ENCODE measurements around the gene SNX10. TPM values are rescaled to one million over a fixed set of nuclear protein-coding genes. Genes with fewer than 3 reads are reported as not detected.

The SNX10 gene
- total RNA-seq: 0.30 and 0.32 TPM in 2 replicates

GRCh38 chr7:26291699-26292538, at the start of gene SNX10:
Gene SNX10 (plus strand): TSS chr7:26291862. CDS start chr7:26346443, 54,581 bp downstream.

Other genes starting within 250 kb of the SNX10 start
- 72.5 and 101 TPM in 2 replicates for gene NFE2L3, start 139.7 kb upstream of the SNX10 start, total RNA-seq
- gene HNRNPA2B1, start 91.1 kb upstream of the SNX10 start, total RNA-seq: 52.0 and 105 TPM in 2 replicates
- gene CBX3, start 90.1 kb upstream of the SNX10 start, total RNA-seq: 110 and 145 TPM in 2 replicates

Data from smooth muscle cell of the umbilical artery (primary cell).